IMR-90 (cell line): ENCODE data around the gene CTPS2. TPM values are rescaled to one million over a fixed set of nuclear protein-coding genes. Genes with fewer than 3 reads are reported as not detected.

Source experiments
- ATAC-seq: fragments of 200-7000 bp; cut with Tn5 transposase; 2 replicates; pipeline ENCODE4 v1.9.1; 2020; ENCODE audit warnings: low read depth, mild to moderate bottlenecking, moderate library complexity
- BruUV-seq: library from RNA; stranded (reverse); fragments of 400-500 nt; replicated peaks from 2 replicates; lab custom pipeline; 2021; lab: Mats Ljungman, UMichigan
- CTCF ChIA-PET: fragments of 300-600 bp; formaldehyde crosslinking; extraction: SDS; loops from one replicate; lab custom pipeline; 2021; ENCODE audit warnings: antibody characterized with exemption; lab: Yijun Ruan, JAX
- POLR2A ChIA-PET: fragments of 300-600 bp; sonication (Branson Sonifier 250); formaldehyde crosslinking; loops from one replicate; lab custom pipeline; 2022; ENCODE audit warnings: antibody characterized with exemption; ENCODE audit not compliant: unreplicated experiment; lab: Charles Lee
- DNase-seq: peaks from one replicate; pipeline ENCODE4 v3.0.0; 2013
- H2AFZ ChIP-seq: replicated peaks from 2 replicates; pipeline ENCODE3; 2013; ENCODE audit warnings: low read length, mild to moderate bottlenecking; ENCODE audit not compliant: poor library complexity
- H2AK5ac ChIP-seq: 2 replicates; pipeline ENCODE4 v1.6.1; 2013; ENCODE audit warnings: low read depth, low read length, inconsistent platforms
- H2AK9ac ChIP-seq: replicated peaks from 2 replicates; pipeline ENCODE3; 2013; ENCODE audit warnings: mild to moderate bottlenecking, low read depth, low read length, moderate library complexity; ENCODE audit not compliant: poor library complexity
- H2BK120ac ChIP-seq: 2 replicates; pipeline ENCODE4 v1.6.1; 2013; ENCODE audit warnings: low read depth, low read length, inconsistent platforms
- H2BK15ac ChIP-seq: 3 replicates; pipeline ENCODE4 v1.6.1; 2013; ENCODE audit warnings: low read depth, low read length, inconsistent platforms
- H2BK20ac ChIP-seq: 2 replicates; pipeline ENCODE4 v1.6.1; 2013; ENCODE audit warnings: low read depth, mild to moderate bottlenecking, inconsistent platforms, low read length, moderate library complexity
- H2BK5ac ChIP-seq: 2 replicates; pipeline ENCODE4 v1.6.1; 2013; ENCODE audit warnings: mild to moderate bottlenecking, low read depth, low read length, inconsistent platforms; ENCODE audit not compliant: poor library complexity, severe bottlenecking
- H3K14ac ChIP-seq: replicated peaks from 2 replicates; pipeline ENCODE4 v1.6.1; 2013; ENCODE audit warnings: low read depth, low read length, inconsistent platforms
- H3K18ac ChIP-seq: 2 replicates; pipeline ENCODE4 v1.6.1; 2013; ENCODE audit warnings: low read depth, low read length, control low read depth
- H3K23ac ChIP-seq: 2 replicates; pipeline ENCODE4 v1.6.1; 2013; ENCODE audit warnings: low read depth, low read length, inconsistent platforms
- H3K27ac ChIP-seq: 2 replicates; pipeline ENCODE4 v1.5.1; 2013; ENCODE audit warnings: mild to moderate bottlenecking, control low read depth, low read length; ENCODE audit not compliant: insufficient read depth
- H3K27me3 ChIP-seq: 2 replicates; pipeline ENCODE4 v1.6.1; 2013; ENCODE audit warnings: low read length; ENCODE audit not compliant: control insufficient read depth, insufficient read depth
- H3K36me3 ChIP-seq: 2 replicates; pipeline ENCODE4 v1.6.1; 2013; ENCODE audit warnings: low read length, mixed read lengths; ENCODE audit not compliant: control insufficient read depth, insufficient read depth
- H3K4ac ChIP-seq: 2 replicates; pipeline ENCODE4 v1.6.1; 2013; ENCODE audit warnings: low read depth, low read length, inconsistent platforms
- H3K4me1 ChIP-seq: 2 replicates; pipeline ENCODE4 v1.6.1; 2013; ENCODE audit warnings: low read length, mixed read lengths; ENCODE audit not compliant: control insufficient read depth, insufficient read depth
- H3K4me2 ChIP-seq: 2 replicates; pipeline ENCODE4 v1.6.1; 2013; ENCODE audit warnings: low read depth, mild to moderate bottlenecking, control low read depth, low read length, moderate library complexity
- H3K4me3 ChIP-seq: 2 replicates; pipeline ENCODE4 v1.5.1; 2013; ENCODE audit warnings: low read depth, mild to moderate bottlenecking, control low read depth, low read length, moderate library complexity; ENCODE audit not compliant: insufficient read depth
- H3K56ac ChIP-seq: 2 replicates; pipeline ENCODE4 v1.6.1; 2013; ENCODE audit warnings: low read length, inconsistent platforms; ENCODE audit not compliant: insufficient read depth; ENCODE audit errors: extremely low read depth
- H3K79me1 ChIP-seq, 2 experiments: 2 replicates each; pipeline ENCODE4 v1.6.1; 2013; ENCODE audit warnings: low read length in 2 of 2, inconsistent platforms in 1 of 2, low read depth in 1 of 2
- H3K9ac ChIP-seq: 2 replicates; pipeline ENCODE4 v1.6.1; 2013; ENCODE audit warnings: low read depth, low read length, control low read depth
- H3K9me1 ChIP-seq: 2 replicates; pipeline ENCODE4 v1.6.1; 2013; ENCODE audit warnings: low read length, inconsistent platforms; ENCODE audit not compliant: insufficient read depth
- H3K9me3 ChIP-seq: 2 replicates; pipeline ENCODE4 v1.6.1; 2013; ENCODE audit warnings: low read length; ENCODE audit not compliant: control insufficient read depth, insufficient read depth
- H4K20me1 ChIP-seq: 2 replicates; pipeline ENCODE4 v1.6.1; 2013; ENCODE audit warnings: low read length, inconsistent platforms; ENCODE audit not compliant: insufficient read depth
- H4K5ac ChIP-seq: 2 replicates; pipeline ENCODE4 v1.6.1; 2013; ENCODE audit warnings: mild to moderate bottlenecking, low read depth, low read length, control low read depth
- H4K8ac ChIP-seq, 2 experiments: 2 replicates each; pipeline ENCODE4 v1.6.1; 2013; ENCODE audit warnings: low read depth in 2 of 2, low read length in 2 of 2, control low read depth in 1 of 2, inconsistent platforms in 1 of 2
- H4K91ac ChIP-seq: 2 replicates; pipeline ENCODE4 v1.6.1; 2013; ENCODE audit warnings: low read depth, low read length, inconsistent platforms; ENCODE audit not compliant: insufficient read depth
- CHD1 ChIP-seq: IDR thresholded peaks from 2 replicates; pipeline ENCODE4 v1.6.1; 2012; ENCODE audit warnings: low read depth, low read length, improper control_type of control experiment
- MAZ ChIP-seq: IDR thresholded peaks from 2 replicates; pipeline ENCODE4 v1.6.1; 2012; ENCODE audit warnings: low read depth, mild to moderate bottlenecking, low read length, improper control_type of control experiment, moderate library complexity, borderline replicate concordance
- MXI1 ChIP-seq: IDR thresholded peaks from 2 replicates; pipeline ENCODE4 v1.6.1; 2012; ENCODE audit warnings: low read depth, mild to moderate bottlenecking, low read length, moderate library complexity, borderline replicate concordance
- NFE2L2 ChIP-seq: fragments of 150-350 bp; IDR thresholded peaks from 2 replicates; pipeline ENCODE4 v1.6.1; 2016; ENCODE audit warnings: low read depth, mild to moderate bottlenecking, low read length
- POLR2A ChIP-seq: IDR thresholded peaks from 2 replicates; pipeline ENCODE4 v1.6.1; 2012; ENCODE audit warnings: mild to moderate bottlenecking, low read depth, low read length
- RAD21 ChIP-seq: IDR thresholded peaks from 2 replicates; pipeline ENCODE4 v1.6.1; 2012; ENCODE audit warnings: low read length, improper control_type of control experiment
- RFX5 ChIP-seq: IDR thresholded peaks from 2 replicates; pipeline ENCODE4 v1.8.0; 2012; ENCODE audit warnings: low read depth, mild to moderate bottlenecking, low read length, moderate library complexity
- WGBS, 2 experiments: methylation state at CpG; one replicate each; pipeline versions ENCODE4 v1.1.5 to v1.1.7; 2013; ENCODE audit warnings: missing lambda C conversion rate in 2 of 2; ENCODE audit not compliant: insufficient read length in 1 of 2; ENCODE audit errors: extremely low coverage in 2 of 2; 5-methylcytosine and 5-hydroxymethylcytosine counted together
- dilution Hi-C: fragments of 300-500 bp; cut with HindIII; formaldehyde crosslinking; loops from one replicate; pipeline ENCODE4 v1.14.3; 2018; ENCODE audit warnings: low sequenced_read_pairs; ENCODE audit not compliant: unreplicated experiment
- in situ Hi-C: fragments of 300-500 bp; cut with MboI; formaldehyde crosslinking; loops from 3 replicates; pipeline ENCODE4 v1.14.3; 2019; ENCODE audit warnings: low sequenced_read_pairs, inconsistent platforms, mixed read lengths
- intact Hi-C: fragments of 100-400 bp; cut with micrococcal nuclease; formaldehyde crosslinking; loops from 2 replicates; pipeline ENCODE4 v1.10.0; 2022
- polyA plus RNA-seq, 3 experiments: library from polyadenylated mRNA; depleted of rRNA; stranded (reverse); fragments of >200 nt; gene quantifications; 2 replicates each; pipeline ENCODE4 v1.2.3, GENCODE V29; 2012; ENCODE audit warnings: low replicate concordance in 1 of 3
- total RNA-seq: library from RNA; depleted of rRNA; stranded (reverse); fragments of >200 nt; gene quantifications from 2 replicates; pipeline ENCODE4 v1.2.3, GENCODE V29; 2012
- TF ChIP-seq, protein P1 (sequence below): conservative IDR thresholded peaks from 2 replicates; pipeline ENCODE4 v1.5.1; 2012; ENCODE audit warnings: mild to moderate bottlenecking, low read depth, low read length, improper control_type of control experiment
- TF ChIP-seq, protein P2 (sequence below): fragments of 150-350 bp; IDR thresholded peaks from 2 replicates; pipeline ENCODE4 v1.6.1; 2016; ENCODE audit warnings: low read depth, mild to moderate bottlenecking, low read length, moderate library complexity, borderline replicate concordance

The CTPS2 gene
- total and polyA plus RNA-seq, 2 of the 4 experiments (the other 2 are of a cell fraction) = 6.0 to 13.1 TPM

DNA sequence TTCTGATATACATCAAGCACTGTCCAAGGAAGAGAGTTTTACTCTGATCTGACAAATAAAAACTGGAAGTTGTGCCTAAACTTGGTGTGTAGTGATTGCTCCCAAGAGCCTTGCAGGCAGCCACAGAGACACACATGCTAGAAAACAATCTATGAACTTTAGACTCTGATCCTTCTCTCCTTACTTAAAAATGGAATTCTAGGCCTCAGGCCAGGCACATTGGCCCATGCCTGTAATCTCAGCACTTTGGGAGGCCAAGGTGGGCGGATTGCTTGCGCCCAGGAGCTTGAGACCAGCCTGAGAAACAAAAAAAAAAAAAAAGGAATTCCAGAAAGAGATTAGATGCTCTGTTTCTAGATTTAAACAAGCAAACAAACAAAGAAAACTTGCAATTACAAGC, 108.1 kb downstream of the CTPS2 start:
- H3K9ac ChIP-seq = no peak overlapping the region
- no peaks in the 10 kb centered on the region for H4K20me1 ChIP-seq
- in situ Hi-C loops = no loop called here
- H3K79me1 ChIP-seq = no peaks in the 10 kb centered on the region; a peak in 2 of 4 replicates
- BruUV-seq = no TSS peak
- 0 out of 2 replicates have a peak overlapping the region, but pooled peaks have one; percentile 8 for H2BK20ac ChIP-seq
- H3K23ac ChIP-seq = no peak overlapping the region
- H3K56ac ChIP-seq = no peak overlapping the region; the same call in 1 of the 2 replicates
- no peaks in the 10 kb centered on the region for H3K27me3 ChIP-seq
- H3K14ac ChIP-seq = 0 out of 2 replicates have a peak overlapping the region, but pooled peaks have one; percentile 5
- H2BK5ac ChIP-seq = peak overlapping the region; percentile 64
- no peaks in the 10 kb centered on the region for H3K9me3 ChIP-seq
- peak overlapping the region; percentile 44 for H4K91ac ChIP-seq
- peak overlapping the region; percentile 35; the same call in 1 of the 2 replicates for H4K5ac ChIP-seq
- H2AK9ac ChIP-seq = no peak overlapping the region
- peaks cover 2% of the 10 kb centered on the region for H3K36me3 ChIP-seq
- DNase-seq (no peak), ATAC-seq (no peak; the same call in 1 of the 2 replicates)
- H3K27ac ChIP-seq = peak overlapping the region; percentile 34; the same call in 1 of the 2 replicates
- H3K18ac ChIP-seq = peak overlapping the region; percentile 28; the same call in 1 of the 2 replicates
- intact Hi-C loops = no loop called here
- no CpG with 5 or more reads among the region's 2 CpGs for WGBS, 2 experiments
- H3K4me1 ChIP-seq = peaks cover 3% of the 10 kb centered on the region; the same call in 1 of the 2 replicates
- H3K4ac ChIP-seq = peak overlapping the region; percentile 9; the same call in 1 of the 2 replicates
- H4K8ac ChIP-seq = peak overlapping the region in 1 of 2 experiments; percentile 73; a peak in 2 of 4 replicates
- TF ChIP-seq, protein P1, sequence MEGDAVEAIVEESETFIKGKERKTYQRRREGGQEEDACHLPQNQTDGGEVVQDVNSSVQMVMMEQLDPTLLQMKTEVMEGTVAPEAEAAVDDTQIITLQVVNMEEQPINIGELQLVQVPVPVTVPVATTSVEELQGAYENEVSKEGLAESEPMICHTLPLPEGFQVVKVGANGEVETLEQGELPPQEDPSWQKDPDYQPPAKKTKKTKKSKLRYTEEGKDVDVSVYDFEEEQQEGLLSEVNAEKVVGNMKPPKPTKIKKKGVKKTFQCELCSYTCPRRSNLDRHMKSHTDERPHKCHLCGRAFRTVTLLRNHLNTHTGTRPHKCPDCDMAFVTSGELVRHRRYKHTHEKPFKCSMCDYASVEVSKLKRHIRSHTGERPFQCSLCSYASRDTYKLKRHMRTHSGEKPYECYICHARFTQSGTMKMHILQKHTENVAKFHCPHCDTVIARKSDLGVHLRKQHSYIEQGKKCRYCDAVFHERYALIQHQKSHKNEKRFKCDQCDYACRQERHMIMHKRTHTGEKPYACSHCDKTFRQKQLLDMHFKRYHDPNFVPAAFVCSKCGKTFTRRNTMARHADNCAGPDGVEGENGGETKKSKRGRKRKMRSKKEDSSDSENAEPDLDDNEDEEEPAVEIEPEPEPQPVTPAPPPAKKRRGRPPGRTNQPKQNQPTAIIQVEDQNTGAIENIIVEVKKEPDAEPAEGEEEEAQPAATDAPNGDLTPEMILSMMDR = no peak
- TF ChIP-seq RAD21 (no peak), POLR2A (no peak), RFX5 (no peak), NFE2L2 (no peak), MXI1 (no peak), MAZ (no peak), CHD1 (no peak)
- TF ChIP-seq, protein P2, sequence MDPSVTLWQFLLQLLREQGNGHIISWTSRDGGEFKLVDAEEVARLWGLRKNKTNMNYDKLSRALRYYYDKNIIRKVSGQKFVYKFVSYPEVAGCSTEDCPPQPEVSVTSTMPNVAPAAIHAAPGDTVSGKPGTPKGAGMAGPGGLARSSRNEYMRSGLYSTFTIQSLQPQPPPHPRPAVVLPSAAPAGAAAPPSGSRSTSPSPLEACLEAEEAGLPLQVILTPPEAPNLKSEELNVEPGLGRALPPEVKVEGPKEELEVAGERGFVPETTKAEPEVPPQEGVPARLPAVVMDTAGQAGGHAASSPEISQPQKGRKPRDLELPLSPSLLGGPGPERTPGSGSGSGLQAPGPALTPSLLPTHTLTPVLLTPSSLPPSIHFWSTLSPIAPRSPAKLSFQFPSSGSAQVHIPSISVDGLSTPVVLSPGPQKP = no peak
- peak overlapping the region; percentile 53 for H2BK120ac ChIP-seq
- no peak overlapping the region for H3K4me2 ChIP-seq
- ChIA-PET POLR2A (no interaction called here), CTCF (no interaction called here)
- H2AK5ac ChIP-seq = no peak overlapping the region; the same call in 1 of the 2 replicates
- dilution Hi-C loops = no loop called here
- H2AFZ ChIP-seq = no peak overlapping the region
- no peak overlapping the region for H3K4me3 ChIP-seq
- H2BK15ac ChIP-seq = no peak overlapping the region
- H3K9me1 ChIP-seq = no peaks in the 10 kb centered on the region
